NCI-H510A treated with DMSO at 0.1 percent for 48 hours (cell line): ENCODE measurements around the gene NR4A3.
"Not testable (repeated sequence)": the region's sequence is repeated elsewhere in the genome, so short reads cannot be mapped to it uniquely, and the experiment has no call there.

Source experiments
- DNase-seq: peaks from one replicate; lab custom pipeline; 2025; lab: John Stamatoyannopoulos, UW

NR4A3 gene

DNA sequence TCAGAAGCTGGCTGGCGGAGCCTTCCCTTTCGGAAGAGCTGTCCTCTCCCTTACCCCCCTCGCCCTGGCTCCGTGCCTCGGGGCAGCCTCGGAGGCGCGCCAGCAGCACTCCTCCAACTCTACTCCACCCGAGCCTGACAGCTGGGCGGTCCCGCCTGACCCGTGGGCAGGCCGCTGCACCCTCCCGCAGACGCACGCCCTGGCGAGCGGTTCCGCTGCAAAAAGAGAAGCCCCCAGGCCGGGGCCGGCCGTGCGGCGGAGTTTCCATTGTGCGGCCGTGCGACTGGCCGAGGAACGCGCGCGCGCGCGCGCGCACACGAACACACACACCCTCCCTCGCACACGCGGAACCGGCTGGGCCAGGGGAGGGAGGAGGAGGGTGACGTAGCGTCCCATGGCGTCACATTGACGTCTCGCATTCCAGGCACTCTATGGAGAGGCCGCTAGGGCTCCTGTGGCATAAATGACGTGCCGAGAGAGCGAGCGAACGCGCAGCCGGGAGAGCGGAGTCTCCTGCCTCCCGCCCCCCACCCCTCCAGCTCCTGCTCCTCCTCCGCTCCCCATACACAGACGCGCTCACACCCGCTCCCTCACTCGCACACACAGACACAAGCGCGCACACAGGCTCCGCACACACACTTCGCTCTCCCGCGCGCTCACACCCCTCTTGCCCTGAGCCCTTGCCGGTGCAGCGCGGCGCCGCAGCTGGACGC lies at the start of gene NR4A3:
TSS of gene NR4A3 (plus strand) at position 490 of the 713 bp plus-strand sequence. CDS start 6,158 bp downstream, outside the sequence.
- peak; percentile 90 for DNase-seq

- peak; percentile 41 for DNase-seq
Measured at GRCh38 chr9:99773468-99774138, 48.1 kb upstream of the NR4A3 start.

DNA sequence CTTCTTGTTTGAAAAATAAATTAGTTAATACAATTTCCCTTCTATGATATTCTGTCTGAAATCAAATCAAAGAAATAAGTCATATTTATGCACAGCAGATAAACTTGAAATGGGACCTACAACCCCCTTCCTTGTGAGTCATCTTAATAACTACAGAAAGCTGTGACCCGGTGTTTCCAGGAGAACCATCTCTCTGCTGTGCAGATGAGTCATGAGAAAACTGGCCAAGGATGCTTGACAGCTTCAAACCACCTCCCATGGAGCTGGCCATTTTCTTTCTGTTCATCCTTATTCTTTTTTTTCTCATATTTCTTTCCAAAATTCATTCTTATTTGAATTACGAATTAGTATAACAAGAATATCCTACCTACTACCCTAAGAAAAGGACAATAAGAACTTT lies 43.4 kb upstream of the NR4A3 start:
- no peak for DNase-seq

GRCh38 chr9:99778836-99779235 lies 42.8 kb upstream of the NR4A3 start:
- DNase-seq: no peak

GRCh38 chr9:99779277-99779676 lies 42.4 kb upstream of the NR4A3 start:
- no peak for DNase-seq

DNA sequence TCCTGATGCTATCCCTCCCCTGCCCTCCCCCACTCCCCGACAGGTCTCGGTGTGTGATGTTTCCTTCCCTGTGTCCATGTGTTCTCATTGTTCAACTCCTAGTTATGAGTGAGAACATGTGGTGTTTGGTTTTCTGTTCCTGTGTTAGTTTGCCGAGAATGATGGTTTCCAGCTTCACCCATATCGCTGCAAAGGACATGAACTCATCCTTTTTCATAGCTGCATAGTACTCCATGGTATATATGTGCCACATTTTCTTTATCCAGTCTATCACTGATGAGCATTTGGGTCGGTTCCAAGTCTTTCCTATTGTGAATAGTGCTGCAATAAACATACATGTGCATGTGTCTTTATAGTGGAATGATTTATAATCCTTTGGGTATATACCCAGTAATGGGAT lies 39.3 kb upstream of the NR4A3 start:
- not testable (repeated sequence) for DNase-seq

DNA sequence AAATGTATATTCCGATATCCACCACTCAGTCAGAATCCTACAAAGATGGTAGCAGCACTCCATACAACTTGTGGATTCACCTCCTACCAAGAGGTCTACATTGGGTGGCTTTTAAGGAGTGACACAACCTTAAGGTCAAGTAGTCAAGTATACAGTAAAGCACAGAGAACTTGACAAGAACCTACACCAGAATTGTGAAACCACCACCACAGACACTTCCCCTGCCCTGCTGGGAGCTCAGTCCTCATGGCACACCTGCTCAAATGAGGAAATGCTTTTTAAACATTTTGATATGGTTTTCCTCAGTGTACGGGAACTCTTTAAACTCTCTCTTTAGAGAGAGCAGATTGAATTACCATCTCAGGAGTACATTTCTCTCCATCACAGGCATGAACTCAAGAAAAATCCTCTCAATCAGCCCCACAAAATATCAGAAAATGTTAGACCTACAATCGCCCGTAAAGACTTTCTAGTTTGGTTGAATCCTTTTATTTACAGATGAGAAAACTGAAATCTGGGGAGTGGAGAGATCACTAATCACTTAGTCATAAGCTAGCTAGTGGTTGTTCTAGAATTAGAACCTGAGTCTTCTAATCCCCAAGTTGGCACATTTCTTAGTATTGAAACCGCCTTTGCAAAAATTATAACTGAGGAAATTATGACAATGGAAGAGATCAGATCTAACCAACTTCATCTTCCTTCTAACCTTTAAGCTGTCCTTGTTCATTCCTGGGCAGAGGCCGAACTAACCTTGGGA lies 38.5 kb upstream of the NR4A3 start:
- no peak for DNase-seq

DNA sequence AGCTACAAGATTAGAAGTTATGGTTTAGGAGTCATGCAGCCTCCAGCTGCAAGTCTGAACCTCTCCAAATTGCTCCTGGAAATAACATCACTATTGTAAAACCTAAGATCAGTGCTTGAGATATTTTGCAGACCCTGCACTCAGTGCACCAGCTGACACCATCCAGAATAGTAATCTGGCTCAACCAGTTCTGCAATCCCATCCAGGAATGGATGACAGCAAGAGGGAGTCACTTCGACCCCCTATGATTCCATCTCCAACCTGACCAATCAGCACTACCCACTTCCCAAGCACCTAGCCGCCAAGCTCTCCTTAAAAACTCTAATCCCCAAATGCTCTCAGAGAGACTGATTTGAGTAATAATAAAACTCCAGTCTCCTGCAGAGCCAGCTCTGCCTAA lies 37.9 kb upstream of the NR4A3 start:
- DNase-seq: no peak

- no peak for DNase-seq
Measured at GRCh38 chr9:99785010-99785590, 36.6 kb upstream of the NR4A3 start.

GRCh38 chr9:99787556-99787955 lies 34.1 kb upstream of the NR4A3 start:
- DNase-seq: no peak

GRCh38 chr9:99793528-99793927 lies 28.2 kb upstream of the NR4A3 start:
- DNase-seq: no peak

DNA sequence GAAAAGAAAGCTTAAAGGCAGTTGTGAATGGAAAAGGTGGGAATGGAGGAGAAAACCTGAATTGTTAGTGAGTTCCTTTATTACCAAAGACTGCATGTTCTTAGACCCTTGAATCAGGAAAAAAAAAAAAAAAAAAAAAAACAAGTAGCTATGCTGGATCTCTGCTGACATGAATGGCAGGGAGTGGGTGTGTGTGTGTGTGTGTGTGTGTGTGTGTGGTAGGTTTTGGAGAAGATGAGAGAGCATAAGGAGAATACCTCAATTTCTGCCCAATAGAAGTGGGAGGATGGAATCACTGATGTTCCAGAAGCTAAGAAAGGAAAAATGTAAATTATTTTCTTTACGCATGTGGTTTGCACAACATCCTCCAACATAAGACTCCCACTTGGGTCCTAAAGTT lies 25.5 kb upstream of the NR4A3 start:
- no peak for DNase-seq

DNA sequence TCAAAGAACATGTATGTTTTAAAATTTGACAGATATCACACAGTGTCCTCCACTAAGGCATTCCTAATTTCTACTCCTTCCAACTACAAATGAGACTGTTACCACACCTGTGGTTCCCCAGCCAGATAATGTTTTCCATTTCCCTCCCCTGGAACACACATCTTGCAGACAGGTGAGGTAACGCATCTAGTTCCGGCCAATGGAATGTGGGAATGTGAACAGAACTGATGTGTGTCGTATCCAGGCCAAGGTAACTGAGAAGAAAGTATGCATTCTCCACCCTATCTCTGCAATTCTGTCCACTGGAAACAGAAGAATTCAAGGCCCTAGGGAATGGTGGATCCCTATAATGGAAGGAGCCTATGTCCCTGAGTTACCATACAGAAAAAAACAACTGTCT lies 19.9 kb upstream of the NR4A3 start:
- DNase-seq: no peak

- no peak for DNase-seq
Measured at GRCh38 chr9:99803694-99804093, 18.0 kb upstream of the NR4A3 start.

GRCh38 chr9:99807276-99807852 lies 14.3 kb upstream of the NR4A3 start:
- DNase-seq: peak; percentile 59

- no peak for DNase-seq
Measured at GRCh38 chr9:99807956-99808355, 13.7 kb upstream of the NR4A3 start.

DNA sequence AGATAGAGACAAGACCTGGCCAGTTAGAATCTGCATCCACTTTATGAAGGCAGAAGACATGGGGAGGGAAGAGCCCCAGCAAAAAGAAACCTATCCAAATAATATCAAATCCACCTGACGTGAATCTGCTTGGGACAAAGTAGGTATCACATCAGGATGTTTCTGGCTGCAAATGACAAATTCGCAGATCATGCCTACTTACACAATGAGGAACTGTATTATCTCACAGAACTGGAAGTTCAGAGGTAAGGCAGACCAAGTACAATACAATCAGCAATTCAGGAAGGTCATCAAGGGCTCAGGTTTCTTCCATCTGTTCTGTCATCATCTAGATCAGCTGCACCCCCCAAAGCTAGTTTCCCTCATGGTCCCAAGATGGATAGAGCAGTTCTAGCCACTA lies 13.2 kb upstream of the NR4A3 start:
- no peak for DNase-seq

GRCh38 chr9:99809586-99810319 lies 11.9 kb upstream of the NR4A3 start:
- DNase-seq: no peak

- DNase-seq: peak; percentile 12
Measured at GRCh38 chr9:99811172-99811571, 10.5 kb upstream of the NR4A3 start.

DNA sequence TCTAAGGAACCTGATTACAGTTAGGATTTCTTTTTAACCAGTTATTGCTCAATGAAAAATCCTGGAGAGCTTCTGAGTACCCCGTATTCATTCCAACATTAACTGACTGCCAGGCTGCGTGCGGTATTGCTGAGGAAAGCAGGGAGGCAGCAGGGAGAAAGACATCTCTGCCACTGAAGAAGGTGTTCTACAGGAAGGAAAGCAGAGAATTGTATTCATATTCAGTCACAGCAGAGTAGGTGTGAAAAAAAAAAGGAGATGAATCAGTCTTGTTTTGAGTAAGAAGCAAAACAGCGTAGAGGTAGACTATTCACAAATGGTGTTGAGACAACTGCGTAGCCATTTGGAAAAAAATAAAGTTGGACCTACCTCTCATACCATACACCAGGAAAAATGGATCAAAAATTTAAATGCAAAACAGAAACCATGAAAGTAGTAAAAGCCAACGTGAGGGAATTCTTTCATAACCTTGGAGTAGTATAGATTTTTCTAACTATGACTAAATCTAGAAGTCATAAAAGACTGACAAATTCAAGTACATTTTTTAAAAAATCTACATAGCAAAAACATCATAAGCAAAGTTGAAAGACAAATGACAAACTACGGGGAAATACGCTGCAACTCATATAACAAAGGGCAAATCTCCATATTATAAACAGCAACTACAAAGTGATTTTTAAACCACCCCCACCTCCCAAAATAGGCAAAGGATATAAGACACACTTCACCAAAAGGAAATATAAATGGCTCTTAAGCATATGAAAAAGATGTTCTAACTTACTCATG lies 9.9 kb upstream of the NR4A3 start:
- DNase-seq: no peak

DNA sequence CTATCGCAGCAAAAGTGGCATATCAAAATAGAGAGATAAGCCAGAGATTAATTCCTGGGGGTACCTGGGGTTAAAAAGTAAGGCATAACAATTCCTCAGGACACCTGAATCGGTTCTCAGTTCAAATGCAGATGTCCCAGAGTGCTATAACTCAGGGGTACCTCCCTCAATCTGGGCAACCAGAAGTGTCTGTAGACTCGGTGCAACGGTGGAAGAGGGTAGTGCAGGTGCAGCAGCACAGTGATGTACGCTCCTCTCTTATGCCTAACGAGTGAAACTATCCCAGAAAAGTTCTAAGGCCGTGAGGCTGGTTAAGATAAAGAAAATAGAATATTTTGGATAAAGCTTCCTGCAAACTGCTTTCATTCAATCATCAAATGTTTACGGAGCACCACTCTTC lies 7.9 kb upstream of the NR4A3 start:
- DNase-seq: no peak
